HCT116 (cell line): ENCODE results near the gene MCEMP1. TPM values are rescaled to one million over a fixed set of nuclear protein-coding genes. Genes with fewer than 3 reads are reported as not detected.

ENCODE experiments used
- ATAC-seq: fragments of 200-7000 bp; cut with Tn5 transposase; 2 replicates; pipeline ENCODE4 v1.9.1; 2020; ENCODE audit warnings: mild to moderate bottlenecking, moderate library complexity
- BruUV-seq: library from RNA; stranded (reverse); fragments of 400-500 nt; replicated peaks from 2 replicates; lab custom pipeline; 2021; lab: Mats Ljungman, UMichigan
- CTCF ChIA-PET: fragments of 300-600 bp; sonication (Branson Sonifier 250); formaldehyde crosslinking; loops from one replicate; lab custom pipeline; 2021; ENCODE audit warnings: antibody characterized with exemption; lab: Charles Lee
- POLR2A ChIA-PET: fragments of 300-600, 350-600 bp; sonication (Branson Sonifier 250); formaldehyde crosslinking; loops from one replicate; lab custom pipeline; 2021; ENCODE audit warnings: antibody characterized with exemption; lab: Charles Lee
- RAD21 ChIA-PET, 2 experiments: fragments of 300-600 bp; sonication (Branson Sonifier 250); formaldehyde crosslinking; loops; one replicate each; lab custom pipeline; 2023; ENCODE audit warnings: low total read pairs in 2 of 2; ENCODE audit not compliant: uncharacterized antibody in 2 of 2, unreplicated experiment in 2 of 2, low non-redundant PET in 1 of 2; lab: Charles Lee
- DNase-seq: peaks from one replicate; pipeline ENCODE4 v3.0.0-alpha.2; 2010; ENCODE audit warnings: low read depth, low spot score
- H2AFZ ChIP-seq: fragments of 200-600 bp; shearing (Covaris generic), sonication (generic); 2 replicates; pipeline ENCODE4 v1.6.1; 2017; ENCODE audit warnings: low read depth, mixed run types, mixed read lengths, antibody characterized with exemption, low read length; ENCODE audit not compliant: poor library complexity, severe bottlenecking
- H3K27ac ChIP-seq: 2 replicates; pipeline ENCODE4 v1.5.1; 2012; ENCODE audit warnings: low read depth, low read length
- H3K27me3 ChIP-seq: fragments of 200-600 bp; sonication (generic); 2 replicates; pipeline ENCODE4 v1.6.1; 2016; ENCODE audit warnings: mixed run types, low read length, mixed read lengths; ENCODE audit not compliant: insufficient read depth
- H3K36me3 ChIP-seq, 2 experiments: fragments of 200-500 bp in 1 of 2; fragments of 200-600 bp in 1 of 2; sonication (Bioruptor generic) in 1 of 2; sonication (generic) in 1 of 2; 2 replicates each; pipeline versions ENCODE4 v1.5.1 to v1.6.1; 2014 to 2016; ENCODE audit warnings: low read length in 2 of 2, inconsistent platforms in 1 of 2, mixed read lengths in 1 of 2, mixed run types in 1 of 2; ENCODE audit not compliant: insufficient read depth in 2 of 2, control insufficient read depth in 1 of 2
- H3K4me1 ChIP-seq, 2 experiments: fragments of 200-600 bp in 1 of 2; sonication (generic) in 1 of 2; 2 replicates each; pipeline versions ENCODE4 v1.5.1 to v1.6.1; 2012 to 2017; ENCODE audit warnings: low read length in 2 of 2, inconsistent platforms in 1 of 2, mild to moderate bottlenecking in 1 of 2, mixed read lengths in 1 of 2, mixed run types in 1 of 2, moderate library complexity in 1 of 2; ENCODE audit not compliant: insufficient read depth in 2 of 2, control insufficient read depth in 1 of 2
- H3K4me2 ChIP-seq: fragments of 200-600 bp; sonication (generic); 2 replicates; pipeline ENCODE4 v1.6.1; 2017; ENCODE audit warnings: mixed run types, low read length, mixed read lengths
- H3K4me3 ChIP-seq, 2 experiments: fragments of 200-600 bp in 1 of 2; sonication (generic) in 1 of 2; replicated peaks in 1 of 2; 2 replicates each; pipeline ENCODE4 v1.5.1; 2011 to 2016; ENCODE audit warnings: low read length in 2 of 2, control low read depth in 1 of 2, low read depth in 1 of 2, mild to moderate bottlenecking in 1 of 2, mixed read lengths in 1 of 2, mixed run types in 1 of 2
- H3K79me2 ChIP-seq: fragments of 200-600 bp; sonication (generic); 2 replicates; pipeline ENCODE4 v1.6.1; 2017; ENCODE audit warnings: mild to moderate bottlenecking, mixed run types, low read length, moderate library complexity, mixed read lengths; ENCODE audit not compliant: insufficient read depth
- H3K9ac ChIP-seq: fragments of 200-600 bp; sonication (generic); 2 replicates; pipeline ENCODE4 v1.6.1; 2016; ENCODE audit warnings: low read length, mixed read lengths
- H3K9me2 ChIP-seq: fragments of 200-600 bp; sonication (generic), shearing (Covaris generic); 2 replicates; pipeline ENCODE4 v1.6.1; 2017; ENCODE audit warnings: mixed run types, mild to moderate bottlenecking, moderate library complexity; ENCODE audit not compliant: insufficient read depth
- H3K9me3 ChIP-seq, 2 experiments: fragments of 200-500 bp in 1 of 2; fragments of 200-600 bp in 1 of 2; sonication (Bioruptor generic) in 1 of 2; sonication (generic) in 1 of 2; 2 replicates each; pipeline ENCODE4 v1.6.1; 2014 to 2017; ENCODE audit warnings: low read length in 2 of 2, mixed read lengths in 2 of 2, inconsistent platforms in 1 of 2, low read depth in 1 of 2, mild to moderate bottlenecking in 1 of 2, mixed run types in 1 of 2, moderate library complexity in 1 of 2; ENCODE audit not compliant: control insufficient read depth in 1 of 2, insufficient read depth in 1 of 2
- H4K20me1 ChIP-seq: fragments of 200-600 bp; sonication (generic), shearing (Covaris generic); 2 replicates; pipeline ENCODE4 v1.6.1; 2017; ENCODE audit warnings: mixed run types, mild to moderate bottlenecking, moderate library complexity; ENCODE audit not compliant: insufficient read depth
- CBX3 ChIP-seq: IDR thresholded peaks from 2 replicates; pipeline ENCODE4 v1.6.1; 2012; ENCODE audit warnings: low read depth
- CEBPB ChIP-seq: IDR thresholded peaks from 2 replicates; pipeline ENCODE4 v1.6.1; 2012; ENCODE audit warnings: low read depth
- EGR1 ChIP-seq: IDR thresholded peaks from 2 replicates; pipeline ENCODE4 v1.6.1; 2012; ENCODE audit warnings: low read depth
- ELF1 ChIP-seq: IDR thresholded peaks from 2 replicates; pipeline ENCODE4 v1.6.1; 2012; ENCODE audit warnings: low read depth, borderline replicate concordance
- EZH2 ChIP-seq: fragments of 200-600 bp; sonication (generic); IDR thresholded peaks from 2 replicates; pipeline ENCODE4 v1.6.1; 2017; ENCODE audit warnings: antibody characterized with exemption, mixed run types
- EZH2phosphoT487 ChIP-seq: fragments of 200-600 bp; IDR thresholded peaks from 2 replicates; pipeline ENCODE4 v1.6.1; 2018; ENCODE audit warnings: antibody characterized with exemption, borderline replicate concordance
- JUND ChIP-seq: IDR thresholded peaks from 2 replicates; pipeline ENCODE4 v1.6.1; 2012
- POLR2A ChIP-seq: IDR thresholded peaks from 2 replicates; pipeline ENCODE4 v1.7.0; 2011; ENCODE audit warnings: borderline replicate concordance; ENCODE audit not compliant: insufficient read depth, insufficient read length; ENCODE audit errors: extremely low read depth
- RAD21 ChIP-seq: IDR thresholded peaks from 2 replicates; pipeline ENCODE4 v1.6.1; 2012; ENCODE audit warnings: low read depth, mild to moderate bottlenecking
- SIN3A ChIP-seq: IDR thresholded peaks from 2 replicates; pipeline ENCODE4 v1.6.1; 2012; ENCODE audit warnings: low read depth
- SP1 ChIP-seq: IDR thresholded peaks from 2 replicates; pipeline ENCODE4 v1.6.1; 2012; ENCODE audit warnings: low read depth
- SRF ChIP-seq: IDR thresholded peaks from 2 replicates; pipeline ENCODE4 v1.6.1; 2012; ENCODE audit warnings: low read depth
- TCF7L2 ChIP-seq: IDR thresholded peaks from 2 replicates; pipeline ENCODE4 v1.7.0; 2011; ENCODE audit warnings: borderline replicate concordance, inconsistent platforms; ENCODE audit not compliant: insufficient read depth, insufficient read length; ENCODE audit errors: extremely low read depth
- YY1 ChIP-seq: IDR thresholded peaks from 2 replicates; pipeline ENCODE4 v1.6.1; 2011; ENCODE audit warnings: low read length, low read depth, moderate library complexity, mild to moderate bottlenecking; ENCODE audit not compliant: insufficient replicate concordance; ENCODE audit errors: extremely low read depth
- ZNF274 ChIP-seq: fragments of 200-500 bp; sonication (Bioruptor generic); IDR thresholded peaks from 2 replicates; pipeline ENCODE4 v1.6.1; 2014; ENCODE audit warnings: mild to moderate bottlenecking, low read depth, low read length, inconsistent platforms
- intact Hi-C: fragments of 100-400 bp; cut with micrococcal nuclease; formaldehyde crosslinking; loops from 2 replicates; pipeline ENCODE4 v1.10.0; 2022
- total RNA-seq: library from RNA; stranded (reverse); gene quantifications from one replicate; pipeline ENCODE4 v1.2.1, GENCODE V29; 2021; ENCODE audit not compliant: unreplicated experiment
- TF ChIP-seq, protein P1 (sequence below): IDR thresholded peaks from 2 replicates; pipeline ENCODE4 v1.6.1; 2012
- TF ChIP-seq, protein P2 (sequence below): IDR thresholded peaks from 2 replicates; pipeline ENCODE4 v1.6.1; 2012
- TF ChIP-seq, protein P3 (sequence below), 3 experiments: fragments of 200-600 bp in 1 of 3; sonication (generic) in 1 of 3; IDR thresholded peaks in 2 of 3; conservative IDR thresholded peaks in 1 of 3; 2 replicates each; pipeline ENCODE4 v1.5.1; 2012 to 2017; ENCODE audit warnings: low read depth in 2 of 3, low read length in 2 of 3, antibody characterized with exemption in 1 of 3, borderline replicate concordance in 1 of 3, control low read depth in 1 of 3, mild to moderate bottlenecking in 1 of 3, mixed read lengths in 1 of 3, mixed run types in 1 of 3, moderate library complexity in 1 of 3; ENCODE audit not compliant: insufficient read depth in 1 of 3

Gene MCEMP1
- total RNA-seq, 1 experiment from 2014 or later: not detected

DNA sequence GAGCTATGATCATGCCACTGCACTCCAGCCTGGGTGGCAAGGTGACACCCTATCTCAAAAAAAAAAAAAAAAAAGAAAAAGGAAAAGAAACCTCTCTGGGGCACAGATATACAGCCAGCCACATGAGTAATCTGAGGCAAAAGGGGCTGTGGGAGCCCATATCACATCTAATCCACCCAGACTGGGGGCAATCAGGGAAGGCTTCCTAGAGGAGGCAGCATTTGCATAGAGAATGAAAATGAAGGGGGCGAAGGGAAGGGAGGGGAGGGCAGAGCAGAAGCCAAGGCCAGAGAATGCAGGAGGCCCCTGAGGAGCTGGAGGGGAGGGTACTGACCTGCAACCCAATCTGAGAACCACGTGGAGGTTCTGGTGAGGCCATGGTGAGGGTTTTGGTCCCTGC lies 26.7 kb upstream of the MCEMP1 start:
- H3K79me2 ChIP-seq: no peaks in the 10 kb centered on the region

DNA sequence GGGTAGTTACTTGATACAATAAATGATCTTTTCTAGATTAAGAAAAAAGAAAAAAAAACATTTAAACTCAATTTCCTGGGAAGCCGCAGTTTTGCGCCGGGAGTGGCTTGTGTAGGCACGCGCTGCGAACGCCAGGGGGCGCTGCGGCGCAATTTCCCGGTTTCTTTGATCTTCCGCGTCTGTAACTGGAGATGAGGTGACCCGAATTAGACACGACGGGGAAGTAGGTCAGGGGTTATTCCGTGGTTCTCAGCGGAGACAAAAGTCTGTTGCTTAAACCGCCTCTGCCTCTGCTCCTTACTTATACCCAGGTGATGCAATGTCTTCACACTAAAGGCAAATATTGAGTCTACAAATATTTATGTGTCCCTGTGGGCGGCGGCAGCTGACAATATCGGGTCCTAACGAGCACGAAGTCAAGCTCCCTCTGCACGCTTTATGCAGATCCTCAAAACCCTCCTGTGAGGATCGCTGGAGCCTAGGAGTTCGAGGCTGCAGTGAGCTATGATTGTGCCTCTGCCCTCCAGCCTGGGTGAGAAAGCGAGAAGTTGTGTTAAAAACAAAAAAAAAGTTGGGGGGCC lies 24.7 kb upstream of the MCEMP1 start:
- BruUV-seq: no TSS peak
- Histone ChIP-seq H3K27me3 (no peaks in the 10 kb centered on the region), H3K36me3 (0 out of 4 replicates have a peak, but pooled peaks cover 0 to 3% of the 10 kb centered on the region in 2 experiments), H3K4me3 (peak overlapping the region; percentile 15 to 49), H3K9me3 (no peaks in the 10 kb centered on the region), H3K79me2 (no peaks in the 10 kb centered on the region), H3K9me2 (no peaks in the 10 kb centered on the region), H3K27ac (peak overlapping the region; percentile 32; the same call in 1 of the 2 replicates), H2AFZ (peak overlapping the region; percentile 95)
- ChIA-PET POLR2A (interaction anchor here (1.6 kb wide), 1 partner anchor 29 kb away, joined by 3 read pairs; the partner anchor contains the start of gene TRAPPC5), RAD21 (no interaction called here), CTCF (interaction anchor here (0.7 to 1.6 kb wide), 6 partner anchors 9 to 147 kb away, joined by 3 to 8 read pairs (median 4); partner anchors contain the start of genes RETN and TRAPPC5)
- intact Hi-C loops: loop anchor here (1.0 kb wide), 1 partner anchor 147 kb away; no protein-coding TSS in a partner anchor
- TF ChIP-seq SIN3A (no peak), SP1 (no peak; the same call in none of the 2 replicates), POLR2A (no peak), SRF (no peak), EZH2phosphoT487 (no peak), RAD21 (no peak; the same call in 1 of the 2 replicates), EZH2 (no peak), CBX3 (peak; percentile 4; the same call in 1 of the 2 replicates), CEBPB (no peak), TCF7L2 (peak; percentile 100), EGR1 (no peak), JUND (no peak), YY1 (peak; percentile 65), ELF1 (no peak; the same call in 1 of the 2 replicates)
- TF ChIP-seq, protein P1, sequence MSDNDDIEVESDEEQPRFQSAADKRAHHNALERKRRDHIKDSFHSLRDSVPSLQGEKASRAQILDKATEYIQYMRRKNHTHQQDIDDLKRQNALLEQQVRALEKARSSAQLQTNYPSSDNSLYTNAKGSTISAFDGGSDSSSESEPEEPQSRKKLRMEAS: peak; percentile 56
- TF ChIP-seq, protein P2, sequence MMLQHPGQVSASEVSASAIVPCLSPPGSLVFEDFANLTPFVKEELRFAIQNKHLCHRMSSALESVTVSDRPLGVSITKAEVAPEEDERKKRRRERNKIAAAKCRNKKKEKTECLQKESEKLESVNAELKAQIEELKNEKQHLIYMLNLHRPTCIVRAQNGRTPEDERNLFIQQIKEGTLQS: no peak
- TF ChIP-seq, protein P3, sequence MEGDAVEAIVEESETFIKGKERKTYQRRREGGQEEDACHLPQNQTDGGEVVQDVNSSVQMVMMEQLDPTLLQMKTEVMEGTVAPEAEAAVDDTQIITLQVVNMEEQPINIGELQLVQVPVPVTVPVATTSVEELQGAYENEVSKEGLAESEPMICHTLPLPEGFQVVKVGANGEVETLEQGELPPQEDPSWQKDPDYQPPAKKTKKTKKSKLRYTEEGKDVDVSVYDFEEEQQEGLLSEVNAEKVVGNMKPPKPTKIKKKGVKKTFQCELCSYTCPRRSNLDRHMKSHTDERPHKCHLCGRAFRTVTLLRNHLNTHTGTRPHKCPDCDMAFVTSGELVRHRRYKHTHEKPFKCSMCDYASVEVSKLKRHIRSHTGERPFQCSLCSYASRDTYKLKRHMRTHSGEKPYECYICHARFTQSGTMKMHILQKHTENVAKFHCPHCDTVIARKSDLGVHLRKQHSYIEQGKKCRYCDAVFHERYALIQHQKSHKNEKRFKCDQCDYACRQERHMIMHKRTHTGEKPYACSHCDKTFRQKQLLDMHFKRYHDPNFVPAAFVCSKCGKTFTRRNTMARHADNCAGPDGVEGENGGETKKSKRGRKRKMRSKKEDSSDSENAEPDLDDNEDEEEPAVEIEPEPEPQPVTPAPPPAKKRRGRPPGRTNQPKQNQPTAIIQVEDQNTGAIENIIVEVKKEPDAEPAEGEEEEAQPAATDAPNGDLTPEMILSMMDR (IDR thresholded peaks at IDR 0.05 in 2 of 3, conservative IDR thresholded peaks at IDR 0.05 in 1 of 3; ENCODE audit: borderline replicate concordance in 1 of 3, insufficient read depth in 1 of 3, low read depth in 2 of 3, low read length in 2 of 3): peak; percentile 78 to 96 (median 95)
- TF ChIP-seq, all 23 proteins: peak for 5
- Histone ChIP-seq H3K4me1 (peaks cover 3 to 12% of the 10 kb centered on the region in 2 experiments), H3K9ac (peak overlapping the region; percentile 23; the same call in 1 of the 2 replicates), H3K4me2 (peak overlapping the region; percentile 74), H4K20me1 (no peaks in the 10 kb centered on the region)
- DNase-seq (peak; percentile 74), ATAC-seq (peak; percentile 83)

More for the DNA sequence above, 26.7 kb upstream of the MCEMP1 start:
- RAD21 ChIA-PET: no interaction called here
- H3K9me3 ChIP-seq: no peaks in the 10 kb centered on the region
- H3K36me3 ChIP-seq: 0 out of 4 replicates have a peak, but pooled peaks cover 0 to 11% of the 10 kb centered on the region in 2 experiments
- H3K9me2 ChIP-seq: no peaks in the 10 kb centered on the region
- no peaks in the 10 kb centered on the region for H3K27me3 ChIP-seq
- no peak overlapping the region for H3K4me2 ChIP-seq
- H3K9ac ChIP-seq: no peak overlapping the region
- no peaks in the 10 kb centered on the region for H4K20me1 ChIP-seq
- H2AFZ ChIP-seq: no peak overlapping the region
- H3K4me3 ChIP-seq: no peak overlapping the region
- TF ChIP-seq SRF (no peak), EGR1 (no peak), RAD21 (no peak), ZNF274 (no peak)
- TF ChIP-seq, protein P1: no peak
- TF ChIP-seq, all 23 proteins: peak for 0
- no TSS peak for BruUV-seq
- DNase-seq (no peak), ATAC-seq (no peak)
- POLR2A ChIA-PET: no interaction called here
- CTCF ChIA-PET: no interaction called here
- Histone ChIP-seq H3K4me1 (peaks cover 3 to 12% of the 10 kb centered on the region in 2 experiments), H3K27ac (no peak overlapping the region)
- intact Hi-C loops: no loop called here
